ENCODE measurements around the gene CGREF1. TPM values are rescaled to one million over a fixed set of nuclear protein-coding genes. Genes with fewer than 3 reads are reported as not detected.

CGREF1 gene
- total RNA-seq, 2 experiments from 2014 or later = not detected

DNA sequence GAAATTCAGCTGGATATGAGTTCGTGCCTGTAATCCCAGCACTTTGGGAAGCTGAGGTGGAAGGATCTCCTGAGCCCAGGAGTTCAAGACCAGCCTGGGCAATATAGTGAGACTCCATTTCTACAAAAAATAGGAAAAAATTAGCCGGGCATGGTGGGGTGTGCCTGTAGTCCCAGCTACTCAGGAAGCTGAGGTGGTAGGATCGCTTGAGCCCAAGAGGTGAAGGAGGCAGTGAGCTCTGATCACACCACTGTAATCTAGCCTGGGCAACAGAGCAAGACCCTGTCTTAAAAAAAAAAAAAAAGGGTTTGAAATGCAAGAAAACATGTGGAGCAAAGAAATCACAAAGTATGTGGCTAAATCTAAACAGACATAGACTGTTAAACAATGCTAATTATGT lies 9.8 kb downstream of the CGREF1 start:
- no TSS peak for BruUV-seq (replicated peaks)
- POLR2A ChIA-PET = interaction anchor here (0.6 to 0.7 kb wide), 3 partner anchors 12 to 519 kb away, joined by 3 to 4 read pairs (median 3); no protein-coding TSS in a partner anchor
- DNase-seq (ENCODE audit: low spot score) = no peak
- H4K20me1 ChIP-seq (ENCODE audit: insufficient read depth, low read length) = no peaks in the 10 kb centered on the region
- H3K36me3 ChIP-seq (ENCODE audit: insufficient read depth, low read length) = no peaks in the 10 kb centered on the region
- CTCF ChIA-PET (ENCODE audit: unreplicated experiment) = interaction anchor here (1.4 kb wide), 1 partner anchor 25 kb away, joined by 3 read pairs; no protein-coding TSS in a partner anchor
- no peaks in the 10 kb centered on the region for H3K79me2 ChIP-seq (ENCODE audit: insufficient read depth, low read depth, low read length)
- no peaks in the 10 kb centered on the region for H3K9me2 ChIP-seq (ENCODE audit: insufficient read depth, low read length)
- no peak overlapping the region for H3K27ac ChIP-seq (ENCODE audit: low read depth, low read length, poor library complexity, severe bottlenecking)
- TF ChIP-seq CTCF (conservative IDR thresholded peaks at IDR 0.05; ENCODE audit: low read length) (no peak), EZH2phosphoT487 (IDR thresholded peaks at IDR 0.05; ENCODE audit: borderline replicate concordance, low read depth, low read length) (no peak)
- intact Hi-C loops (cut with micrococcal nuclease; ENCODE audit: unreplicated experiment) = no loop called here
- no peak overlapping the region for H2AFZ ChIP-seq (ENCODE audit: low read length)
- H3K4me2 ChIP-seq (ENCODE audit: low read length) = no peak overlapping the region
- H3K4me3 ChIP-seq (ENCODE audit: low read depth, low read length, poor library complexity, severe bottlenecking) = no peak overlapping the region
- H3K9me3 ChIP-seq (ENCODE audit: low read length) = no peaks in the 10 kb centered on the region
- peaks cover 10% of the 10 kb centered on the region for H3K4me1 ChIP-seq (ENCODE audit: insufficient read depth, low read length, poor library complexity, severe bottlenecking)

GRCh38 chr2:27108221-27108620 lies 10.7 kb downstream of the CGREF1 start:
- CTCF ChIA-PET (ENCODE audit: unreplicated experiment) = interaction anchor here (1.4 kb wide), 1 partner anchor 26 kb away, joined by 3 read pairs; no protein-coding TSS in a partner anchor
- POLR2A ChIA-PET = interaction anchor here (0.7 to 1.2 kb wide), 2 partner anchors 24 to 266 kb away, joined by 4 to 5 read pairs; no protein-coding TSS in a partner anchor
- Histone ChIP-seq H3K9me3 (ENCODE audit: low read length) (no peaks in the 10 kb centered on the region), H3K4me2 (ENCODE audit: low read length) (no peak overlapping the region), H3K36me3 (ENCODE audit: insufficient read depth, low read length) (no peaks in the 10 kb centered on the region), H2AFZ (ENCODE audit: low read length) (no peak overlapping the region), H3K9me2 (ENCODE audit: insufficient read depth, low read length) (no peaks in the 10 kb centered on the region), H3K79me2 (ENCODE audit: insufficient read depth, low read depth, low read length) (no peaks in the 10 kb centered on the region), H3K4me1 (ENCODE audit: insufficient read depth, low read length, poor library complexity, severe bottlenecking) (peaks cover 10% of the 10 kb centered on the region), H4K20me1 (ENCODE audit: insufficient read depth, low read length) (no peaks in the 10 kb centered on the region), H3K27ac (ENCODE audit: low read depth, low read length, poor library complexity, severe bottlenecking) (no peak overlapping the region), H3K4me3 (ENCODE audit: low read depth, low read length, poor library complexity, severe bottlenecking) (no peak overlapping the region)
- no peak for TF ChIP-seq EZH2phosphoT487 (IDR thresholded peaks at IDR 0.05; ENCODE audit: borderline replicate concordance, low read depth, low read length)
- TF ChIP-seq CTCF (conservative IDR thresholded peaks at IDR 0.05; ENCODE audit: low read length) = no peak
- BruUV-seq (replicated peaks) = no TSS peak
- intact Hi-C loops (cut with micrococcal nuclease; ENCODE audit: unreplicated experiment) = no loop called here
- no peak for DNase-seq (ENCODE audit: low spot score)

DNA sequence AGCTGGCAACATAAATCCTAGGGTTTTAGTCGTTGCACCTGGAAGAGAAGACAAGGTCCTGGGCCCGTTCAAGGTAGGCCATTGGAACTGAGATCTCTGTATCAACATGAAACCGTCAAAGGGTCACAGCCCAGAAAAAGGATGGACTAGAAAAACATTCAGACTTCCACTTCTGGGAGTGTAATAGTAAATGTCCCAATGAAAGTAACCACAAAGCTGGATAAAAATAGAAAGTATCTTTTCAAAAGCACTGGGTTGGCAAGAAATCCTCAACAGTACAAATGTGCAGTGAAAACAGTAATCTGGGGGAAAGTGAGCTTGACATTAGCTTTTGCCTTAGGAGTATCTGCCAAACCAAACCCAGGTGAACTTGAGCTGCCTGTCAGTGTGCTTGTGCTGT lies 12.9 kb downstream of the CGREF1 start:
- Histone ChIP-seq H3K9me3 (ENCODE audit: low read length) (no peaks in the 10 kb centered on the region), H2AFZ (ENCODE audit: low read length) (no peak overlapping the region), H3K4me1 (ENCODE audit: insufficient read depth, low read length, poor library complexity, severe bottlenecking) (peaks cover 10% of the 10 kb centered on the region), H3K9me2 (ENCODE audit: insufficient read depth, low read length) (no peaks in the 10 kb centered on the region), H3K27ac (ENCODE audit: low read depth, low read length, poor library complexity, severe bottlenecking) (no peak overlapping the region), H3K36me3 (ENCODE audit: insufficient read depth, low read length) (no peaks in the 10 kb centered on the region), H3K79me2 (ENCODE audit: insufficient read depth, low read depth, low read length) (no peaks in the 10 kb centered on the region), H3K4me2 (ENCODE audit: low read length) (no peak overlapping the region), H3K4me3 (ENCODE audit: low read depth, low read length, poor library complexity, severe bottlenecking) (no peak overlapping the region), H4K20me1 (ENCODE audit: insufficient read depth, low read length) (no peaks in the 10 kb centered on the region)
- intact Hi-C loops (cut with micrococcal nuclease; ENCODE audit: unreplicated experiment) = no loop called here
- TF ChIP-seq CTCF (conservative IDR thresholded peaks at IDR 0.05; ENCODE audit: low read length) (no peak), EZH2phosphoT487 (IDR thresholded peaks at IDR 0.05; ENCODE audit: borderline replicate concordance, low read depth, low read length) (no peak)
- no peak for DNase-seq (ENCODE audit: low spot score)
- ChIA-PET CTCF (ENCODE audit: unreplicated experiment) (no interaction called here), POLR2A (interaction anchor here (1.3 to 1.5 kb wide), 3 partner anchors 9 to 79 kb away, joined by 3 to 6 read pairs (median 4); no protein-coding TSS in a partner anchor)
- no TSS peak for BruUV-seq (replicated peaks)
